Measurements from ENCODE around the gene NLRP6. TPM values are rescaled to one million over a fixed set of nuclear protein-coding genes. Genes with fewer than 3 reads are reported as not detected.

The NLRP6 gene
- polyA plus RNA-seq, 3 donors, result 0.11 to 0.36 (median 0.25) TPM

GRCh38 chr11:291281-292210, 13.3 kb downstream of the NLRP6 start:
- DNase-seq (ENCODE audit: low read depth in 3 of 3, low spot score in 2 of 3), result no peak

DNA sequence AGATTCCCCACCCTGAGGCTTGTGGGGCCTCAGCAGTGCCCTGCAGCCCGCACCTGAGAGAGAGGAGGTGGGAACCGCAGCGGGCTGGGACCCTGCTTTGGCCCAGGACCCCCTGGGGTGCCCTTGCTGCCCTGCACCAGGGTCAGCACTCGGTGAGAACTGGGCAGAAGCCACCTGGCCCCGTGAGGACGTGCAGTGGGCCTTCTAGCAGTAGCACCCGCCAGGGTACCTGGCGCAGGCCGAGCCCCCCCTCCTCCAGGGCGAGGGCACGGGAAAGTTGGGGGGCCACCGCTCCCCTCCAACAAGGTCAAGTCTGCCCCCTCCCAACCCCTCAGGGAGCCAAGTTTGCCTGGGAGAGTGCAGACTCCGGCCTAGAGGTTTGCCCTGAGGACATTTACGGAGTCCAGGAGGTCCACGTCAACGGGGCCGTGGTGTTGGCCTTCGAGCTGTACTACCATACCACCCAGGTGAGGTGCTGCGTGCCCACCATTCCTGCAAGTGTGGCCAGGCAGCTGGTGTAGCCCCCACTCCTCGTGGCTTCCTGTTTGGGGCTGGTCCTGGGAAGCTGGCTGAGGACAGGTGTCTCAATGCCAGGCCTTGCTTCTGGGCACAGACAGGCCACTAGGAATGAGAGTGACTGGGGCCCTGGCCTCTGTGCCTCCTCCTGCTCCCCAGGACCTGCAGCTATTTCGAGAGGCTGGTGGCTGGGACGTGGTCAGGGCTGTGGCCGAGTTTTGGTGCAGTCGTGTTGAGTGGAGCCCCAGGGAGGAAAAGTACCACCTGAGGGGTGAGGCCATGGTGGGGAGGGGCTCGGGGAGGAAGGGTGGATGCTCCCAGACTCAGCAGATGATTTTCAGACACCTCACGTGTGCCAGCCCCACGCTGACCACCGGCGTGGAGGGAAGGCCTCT, 14.3 kb downstream of the NLRP6 start:
- no peak for DNase-seq (ENCODE audit: low read depth in 3 of 3, low spot score in 2 of 3)

GRCh38 chr11:293271-293851, 15.2 kb downstream of the NLRP6 start:
- no peak for DNase-seq (ENCODE audit: low read depth in 3 of 3, low spot score in 2 of 3)

DNA sequence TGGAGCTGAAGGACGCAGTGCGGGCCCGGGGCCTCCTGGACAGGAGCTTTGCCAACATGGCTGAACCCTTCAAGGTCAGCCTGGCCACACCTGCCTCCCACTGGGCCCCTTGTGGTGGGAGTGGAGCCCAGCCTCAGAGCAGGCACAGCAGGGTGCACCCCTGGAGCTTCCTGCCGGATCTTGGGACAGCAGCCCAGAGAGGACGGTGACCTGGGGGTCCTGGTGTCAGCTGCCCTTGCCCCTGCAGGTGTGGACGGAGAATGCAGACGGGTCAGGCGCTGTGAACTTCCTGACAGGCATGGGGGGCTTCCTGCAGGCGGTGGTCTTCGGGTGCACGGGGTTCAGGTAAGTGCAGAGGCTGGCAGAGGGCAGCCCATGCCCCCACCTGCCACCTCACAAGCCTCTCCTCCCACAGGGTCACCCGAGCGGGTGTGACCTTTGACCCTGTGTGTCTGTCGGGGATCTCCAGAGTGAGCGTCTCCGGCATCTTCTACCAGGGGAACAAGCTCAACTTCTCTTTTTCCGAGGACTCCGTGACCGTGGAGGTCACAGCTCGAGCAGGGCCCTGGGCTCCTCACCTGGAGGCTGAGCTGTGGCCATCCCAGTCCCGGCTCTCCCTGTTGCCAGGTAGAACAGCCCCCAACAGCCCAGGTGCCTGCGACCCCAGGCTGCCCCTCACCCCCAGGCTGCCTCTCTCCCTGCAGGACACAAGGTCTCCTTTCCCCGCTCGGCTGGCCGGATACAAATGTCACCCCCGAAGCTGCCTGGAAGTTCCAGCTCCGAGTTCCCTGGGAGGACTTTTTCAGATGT, 15.8 kb downstream of the NLRP6 start:
- DNase-seq (ENCODE audit: low read depth in 3 of 3, low spot score in 2 of 3), result no peak

DNA sequence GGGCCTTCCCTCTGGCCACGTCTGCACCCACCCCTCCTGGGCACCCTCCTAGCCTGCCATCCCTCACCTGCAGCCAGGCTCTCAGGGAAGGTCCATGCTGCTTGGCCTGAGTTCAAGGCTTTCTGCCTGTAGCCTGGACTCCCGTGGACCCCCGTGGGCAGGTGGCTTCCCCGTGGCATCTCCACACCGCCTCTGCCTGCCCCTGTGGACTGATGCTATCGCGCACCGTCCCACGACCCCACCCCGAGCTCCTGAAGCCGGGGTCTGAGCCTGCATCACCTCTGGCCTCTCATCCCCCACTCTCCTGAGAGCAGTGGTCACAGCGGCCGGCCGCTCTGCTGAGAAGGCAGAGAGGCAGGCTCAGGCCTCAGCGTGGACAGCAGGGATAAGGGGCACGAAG, 16.6 kb downstream of the NLRP6 start:
- DNase-seq (ENCODE audit: low read depth in 3 of 3, low spot score in 2 of 3), result no peak

DNA sequence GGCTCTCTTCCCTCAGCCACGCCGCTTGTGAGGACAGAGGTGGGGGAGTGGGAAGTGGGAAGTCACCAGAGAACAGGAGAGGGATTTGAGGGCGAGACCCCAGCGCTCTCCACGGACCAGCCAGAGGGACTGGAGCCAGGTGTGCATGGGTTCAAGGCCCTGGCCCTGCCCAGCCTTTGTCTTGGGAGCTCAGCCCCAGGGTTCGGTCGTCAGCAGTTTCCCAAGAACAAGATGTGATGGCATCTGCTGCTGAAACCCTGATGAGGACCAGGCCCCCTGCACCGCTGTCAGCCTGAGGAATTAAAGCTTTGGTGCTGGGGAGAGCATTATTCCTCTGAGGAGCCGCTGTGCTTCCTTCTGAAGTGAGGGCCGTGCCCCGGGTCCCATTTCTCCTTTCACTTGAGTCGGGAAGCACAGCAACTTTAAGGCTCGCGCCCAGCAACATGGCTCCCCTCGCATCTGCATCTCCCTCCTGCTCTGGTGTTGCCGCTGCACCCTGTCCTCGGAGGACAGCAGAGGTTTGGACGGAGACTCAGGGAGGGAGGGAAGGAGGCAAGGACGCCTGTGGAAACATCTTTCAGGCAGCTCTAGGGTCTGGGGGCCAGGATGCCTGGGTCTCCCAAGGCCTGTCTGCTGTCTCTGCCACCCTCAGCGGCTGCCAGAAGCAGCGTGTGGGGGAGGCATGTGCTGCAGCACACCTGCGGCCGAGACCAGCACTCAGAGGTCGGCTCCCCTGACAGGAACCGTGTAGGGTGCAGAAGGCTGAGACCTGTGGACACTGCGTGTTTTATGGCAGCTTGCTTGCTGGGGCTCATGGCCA, 17.4 kb downstream of the NLRP6 start:
- DNase-seq (ENCODE audit: low read depth in 3 of 3, low spot score in 2 of 3), result no peak

- DNase-seq (ENCODE audit: low read depth in 3 of 3, low spot score in 2 of 3), result no peak
Measured at GRCh38 chr11:296171-297050, 18.2 kb downstream of the NLRP6 start.

GRCh38 chr11:297051-297585, 18.9 kb downstream of the NLRP6 start:
- no peak for DNase-seq (ENCODE audit: low read depth in 3 of 3, low spot score in 2 of 3)

DNA sequence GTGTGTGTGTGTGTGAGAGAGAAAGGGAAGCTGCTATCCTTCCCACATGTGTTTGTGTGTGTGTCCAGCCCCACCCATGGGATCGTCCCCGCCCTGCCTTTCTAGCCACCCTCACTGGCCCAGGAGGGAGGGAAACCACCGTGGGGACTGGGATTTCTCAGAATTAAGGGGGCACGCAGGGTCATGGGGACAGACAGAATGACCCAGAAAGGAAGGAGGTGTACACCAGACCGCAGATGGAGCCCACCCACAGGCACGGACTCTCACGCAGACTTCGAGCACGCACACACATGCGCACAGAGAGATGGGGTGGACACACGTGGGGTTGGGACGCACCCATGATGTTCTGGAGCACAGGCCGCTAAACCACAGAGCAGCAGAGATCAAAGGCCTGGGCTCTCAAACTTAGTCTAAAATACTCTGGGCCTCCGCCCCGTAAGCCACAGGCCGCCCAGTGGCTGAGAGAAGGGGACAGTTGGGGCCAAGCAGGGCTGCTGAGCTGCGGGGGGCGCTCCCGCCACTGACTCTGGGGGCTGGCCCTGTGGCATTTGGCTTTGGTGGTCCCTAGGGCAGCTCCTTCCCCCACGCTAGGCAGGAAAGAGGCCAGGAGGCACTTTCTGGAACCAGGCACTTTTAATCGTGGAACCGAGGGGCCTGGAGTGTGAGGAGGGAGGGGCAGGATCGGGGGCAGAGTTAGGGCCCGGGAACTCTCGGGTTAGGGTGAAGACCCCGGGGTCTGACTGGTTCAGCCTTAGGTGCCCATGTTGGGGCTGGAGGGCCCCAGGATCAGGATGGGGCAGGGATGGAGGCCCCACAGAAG, 19.6 kb downstream of the NLRP6 start:
- DNase-seq (ENCODE audit: low read depth in 3 of 3, low spot score in 2 of 3), result no peak

GRCh38 chr11:298406-299065, 20.3 kb downstream of the NLRP6 start:
- no peak for DNase-seq (ENCODE audit: low read depth in 3 of 3, low spot score in 2 of 3)

DNA sequence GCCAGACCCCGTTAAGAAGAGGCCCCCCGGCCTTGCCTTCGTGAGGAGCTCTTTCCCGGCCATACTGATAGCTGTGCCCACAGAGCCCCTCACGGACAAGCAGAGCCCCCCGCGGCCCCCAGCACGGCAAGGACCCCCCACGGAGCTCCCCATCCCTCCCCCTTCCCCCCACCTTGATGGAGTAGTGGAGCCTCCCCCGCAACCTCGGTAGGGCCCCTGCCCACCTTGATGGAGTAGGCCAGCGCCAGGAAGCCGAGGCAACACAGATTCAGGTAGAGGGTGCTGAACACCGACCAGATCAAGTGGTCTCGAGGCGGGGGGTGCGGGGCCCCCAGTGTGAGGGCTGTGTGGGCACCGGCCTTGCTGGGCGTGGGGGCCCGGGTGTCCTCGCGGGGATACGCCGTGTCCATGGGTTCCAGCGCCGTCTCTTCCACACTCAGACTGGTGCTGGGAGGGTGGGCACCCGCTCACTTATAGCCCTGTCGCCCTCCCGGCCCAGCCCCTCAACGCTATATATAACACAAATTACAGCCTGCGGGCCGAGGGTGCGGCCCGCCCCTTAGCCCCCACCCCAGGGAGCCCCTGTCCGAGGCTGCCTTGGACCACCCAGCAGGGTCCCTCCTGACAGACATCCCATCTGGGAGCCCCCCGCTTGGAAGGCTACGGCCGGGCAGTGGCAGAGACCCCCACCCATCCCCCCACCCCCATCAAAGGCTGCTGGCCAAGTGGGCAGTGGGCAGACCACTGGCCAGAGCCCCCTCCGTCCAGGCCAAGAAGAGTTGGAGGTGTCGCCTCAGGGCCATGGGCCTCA, 21.1 kb downstream of the NLRP6 start, which contains the start of gene IFITM5:
Gene IFITM5 (minus strand): TSS at position 446 of the 811 bp plus-strand sequence. CDS start 36 bp downstream, at position 410.
- DNase-seq (ENCODE audit: low read depth in 3 of 3, low spot score in 2 of 3), result no peak

DNA sequence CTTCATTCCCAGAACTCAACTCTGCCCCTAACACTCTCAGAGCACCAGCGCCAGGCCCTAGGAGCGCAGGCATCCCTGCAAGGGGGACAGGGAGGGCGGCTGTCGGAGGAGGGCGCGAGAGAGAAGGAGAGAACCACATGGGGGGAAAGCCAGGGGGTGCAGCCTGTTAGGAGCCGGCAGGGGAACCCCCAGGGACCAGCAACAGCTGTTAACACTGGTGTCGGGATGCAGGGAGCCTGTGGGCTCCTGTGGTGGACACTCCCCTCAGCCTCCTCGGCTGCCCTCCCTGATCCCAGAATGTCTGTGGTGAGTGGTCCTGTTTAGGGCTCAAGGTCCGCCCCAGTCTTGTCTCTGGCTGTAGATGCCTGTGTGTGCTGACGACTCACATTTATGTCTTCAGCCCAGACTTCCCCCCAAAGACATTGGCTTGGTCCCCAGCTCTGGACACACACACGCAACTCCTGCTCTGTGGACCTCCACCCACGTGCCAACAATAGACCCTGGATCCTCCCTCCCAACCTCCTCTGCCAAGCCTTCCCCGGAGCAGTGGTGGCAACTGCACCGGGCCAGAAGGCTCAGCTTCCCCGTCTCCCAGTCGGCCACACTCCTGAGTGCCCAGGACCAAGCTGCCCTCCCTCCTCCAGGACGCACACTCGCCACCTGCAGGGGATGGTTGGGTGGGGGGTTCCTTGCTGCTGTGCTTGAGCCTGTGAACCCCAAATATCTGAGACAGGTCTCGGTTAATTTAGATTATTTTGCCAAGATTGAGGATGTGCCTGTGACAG, 21.9 kb downstream of the NLRP6 start:
- no peak for DNase-seq (ENCODE audit: low read depth in 3 of 3, low spot score in 2 of 3)

- no peak for DNase-seq (ENCODE audit: low read depth in 3 of 3, low spot score in 2 of 3)
Measured at GRCh38 chr11:303363-303762, 25.2 kb downstream of the NLRP6 start.

GRCh38 chr11:304061-304506, 25.9 kb downstream of the NLRP6 start:
- DNase-seq (ENCODE audit: low read depth in 3 of 3, low spot score in 2 of 3), result no peak
